ENCODE data around the gene THAP9.
"Not testable (repeated sequence)": the region's sequence is repeated elsewhere in the genome, so short reads cannot be mapped to it uniquely, and the experiment has no call there.

THAP9 gene

GRCh38 chr4:82893942-82894341, 6.6 kb upstream of the THAP9 start:
- no peak for DNase-seq

DNA sequence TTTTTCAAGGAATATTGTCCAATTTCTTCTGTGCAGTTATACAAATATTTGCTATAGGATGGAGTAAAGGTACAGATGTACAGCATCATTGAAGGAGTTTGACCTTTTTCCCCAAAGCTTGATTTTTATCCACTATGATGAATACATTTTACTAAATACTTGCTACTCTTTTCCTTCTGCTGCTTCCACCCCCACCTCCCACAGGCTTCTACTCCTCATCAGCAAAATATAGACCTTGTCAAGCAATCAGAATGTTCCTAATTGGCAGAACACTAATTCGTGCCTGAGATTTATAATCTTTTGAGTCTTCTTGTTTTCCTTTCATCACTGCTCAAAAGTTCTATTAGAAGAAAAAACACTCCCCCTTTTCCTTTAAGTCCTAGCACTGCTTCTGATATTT, 3.8 kb upstream of the THAP9 start:
- DNase-seq = no peak

- no peak for DNase-seq
These were observed 2.0 kb upstream of the THAP9 start for GRCh38 chr4:82898322-82899243.

- DNase-seq = no peak
These were observed 1.0 kb upstream of the THAP9 start for GRCh38 chr4:82899374-82900065.

DNA sequence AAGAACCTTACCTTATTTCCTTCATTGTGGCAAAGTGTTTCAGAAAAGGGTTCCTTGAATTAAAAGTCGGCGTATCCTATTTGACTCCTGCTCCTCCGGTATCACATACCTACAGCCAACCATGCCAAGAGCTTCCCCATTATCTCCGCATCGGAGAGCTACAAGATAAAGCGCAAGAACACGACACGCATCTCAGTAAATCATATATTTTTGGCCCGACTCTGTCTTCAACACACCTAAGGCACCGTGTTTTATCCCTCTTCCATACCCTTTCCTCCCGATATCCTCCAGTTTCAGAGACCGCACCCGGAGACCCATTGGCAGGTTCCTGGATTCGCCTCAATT, 497 bp upstream of the THAP9 start:
- DNase-seq = no peak

DNA sequence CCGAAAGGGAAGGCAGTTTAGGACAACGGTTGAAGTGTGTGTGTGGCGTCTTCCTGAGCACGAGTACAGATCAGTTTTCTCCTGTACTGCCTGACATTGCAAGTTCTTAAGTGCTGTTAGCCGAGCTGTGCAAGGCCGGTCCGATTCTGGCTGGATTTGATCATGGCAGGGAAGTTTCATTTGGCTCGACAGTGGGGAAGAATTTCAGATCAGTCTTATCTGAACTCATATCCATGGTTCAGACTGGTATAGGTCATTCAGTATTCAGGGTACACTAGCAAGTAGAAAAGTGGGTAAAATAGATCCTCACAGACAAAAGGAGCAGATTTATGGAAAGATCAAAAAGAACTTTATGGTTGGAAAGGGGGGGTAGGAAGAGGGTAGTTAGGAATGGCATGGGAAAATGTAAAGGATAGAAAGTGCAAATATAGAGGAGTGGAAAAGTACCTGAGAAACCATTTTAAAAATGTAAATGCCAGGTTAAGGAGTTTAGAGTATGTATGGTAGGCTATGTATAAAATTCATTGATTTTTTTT, 716 bp downstream of the THAP9 start:
- DNase-seq = no peak

DNA sequence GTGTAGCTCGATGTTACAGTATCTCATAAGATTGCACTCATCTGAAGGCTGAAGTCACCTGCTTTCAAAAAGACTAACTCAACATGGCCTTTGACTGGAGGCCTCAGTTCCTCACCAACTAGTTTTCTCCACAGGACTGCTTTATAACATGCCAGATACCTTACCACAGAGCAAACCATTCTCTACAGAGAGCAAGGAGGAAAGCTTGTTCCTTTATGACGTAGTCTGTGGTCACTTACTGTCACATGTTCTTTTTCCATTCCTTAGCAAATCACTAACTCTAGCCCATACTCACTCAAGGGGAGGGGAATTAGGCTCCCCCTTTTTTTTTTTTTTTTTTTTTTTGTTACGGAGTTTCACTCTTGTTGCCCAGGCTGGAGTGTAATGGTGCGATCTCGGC, 3.2 kb downstream of the THAP9 start:
- DNase-seq = no peak

DNA sequence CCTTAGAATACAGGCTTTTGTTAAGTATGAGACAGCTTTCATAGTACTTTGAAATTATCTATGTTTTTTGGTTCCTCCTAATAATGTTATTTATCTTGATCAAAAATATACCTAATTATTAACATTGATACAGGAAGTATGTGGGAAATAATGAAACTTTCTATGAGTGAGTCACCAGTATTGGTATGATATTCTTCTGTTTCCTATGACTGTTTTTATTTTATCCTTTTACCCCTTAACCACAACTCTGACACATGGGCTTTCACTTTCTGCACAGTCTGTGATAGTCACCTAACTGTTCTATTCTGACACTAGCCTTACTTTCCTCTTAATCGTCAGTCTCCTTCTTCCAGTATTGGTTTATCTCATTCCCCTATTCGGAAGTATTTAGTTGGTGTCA, 4.7 kb downstream of the THAP9 start:
- DNase-seq = no peak

DNA sequence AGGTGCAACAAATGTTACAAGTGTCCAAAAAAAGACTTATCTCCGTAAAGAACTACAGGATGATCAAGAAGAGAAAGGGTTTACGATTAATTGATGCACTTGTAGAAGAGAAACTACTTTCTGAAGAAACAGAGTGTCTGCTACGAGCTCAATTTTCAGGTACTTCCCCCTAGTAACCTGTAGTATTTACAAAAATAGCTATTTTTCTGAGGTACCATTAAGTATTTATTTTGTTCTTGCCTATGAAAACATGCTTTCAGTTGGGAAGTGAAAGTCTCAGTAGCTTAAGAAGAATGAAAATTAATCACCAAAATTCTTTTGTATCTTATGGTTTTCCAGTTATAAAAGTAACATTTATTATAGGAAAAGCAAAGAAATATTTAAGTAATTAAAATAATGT, 5.9 kb downstream of the THAP9 start:
- no peak for DNase-seq

- DNase-seq = no peak
These were observed 8.8 kb downstream of the THAP9 start for GRCh38 chr4:82909326-82909725.

DNA sequence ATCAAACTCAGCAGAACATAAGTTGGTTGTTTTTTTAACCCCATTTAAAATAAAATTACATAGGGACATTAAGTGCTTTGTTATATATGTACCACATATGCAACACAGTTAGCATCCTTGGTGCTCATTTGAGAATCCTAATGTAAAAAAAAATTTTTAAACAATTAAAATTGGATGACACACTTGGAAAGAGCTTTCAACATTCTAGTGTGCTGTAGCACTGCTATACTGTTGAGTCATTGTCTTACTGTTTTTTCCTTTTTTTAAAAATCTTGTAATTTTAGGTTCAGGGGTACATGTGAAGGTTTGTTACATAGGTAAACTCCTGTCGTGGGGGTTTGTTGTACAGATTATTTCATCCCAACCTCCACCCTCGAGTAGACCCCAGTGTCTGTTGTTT, 12.8 kb downstream of the THAP9 start:
- no peak for DNase-seq

DNA sequence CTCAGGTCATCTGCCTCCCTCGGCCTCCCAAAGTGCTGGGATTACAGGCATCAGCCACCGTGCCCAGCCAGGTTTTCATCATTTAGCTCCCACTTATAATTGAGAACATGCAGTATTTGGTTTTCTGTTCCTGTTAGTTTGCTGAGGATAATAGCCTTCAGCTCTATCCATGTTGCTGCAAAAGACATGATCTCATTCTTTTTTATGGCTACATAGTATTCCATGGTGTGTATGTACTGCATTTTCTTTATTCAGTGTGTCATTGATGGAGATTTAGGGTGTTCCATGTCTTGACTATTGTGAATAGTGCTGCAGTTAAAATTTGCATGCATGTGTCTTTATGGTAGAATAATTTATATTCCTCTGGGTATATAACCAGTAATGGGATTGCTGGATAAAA, 13.4 kb downstream of the THAP9 start:
- DNase-seq = not testable (repeated sequence)

GRCh38 chr4:82918091-82918490, 17.6 kb downstream of the THAP9 start:
- DNase-seq = no peak

DNA sequence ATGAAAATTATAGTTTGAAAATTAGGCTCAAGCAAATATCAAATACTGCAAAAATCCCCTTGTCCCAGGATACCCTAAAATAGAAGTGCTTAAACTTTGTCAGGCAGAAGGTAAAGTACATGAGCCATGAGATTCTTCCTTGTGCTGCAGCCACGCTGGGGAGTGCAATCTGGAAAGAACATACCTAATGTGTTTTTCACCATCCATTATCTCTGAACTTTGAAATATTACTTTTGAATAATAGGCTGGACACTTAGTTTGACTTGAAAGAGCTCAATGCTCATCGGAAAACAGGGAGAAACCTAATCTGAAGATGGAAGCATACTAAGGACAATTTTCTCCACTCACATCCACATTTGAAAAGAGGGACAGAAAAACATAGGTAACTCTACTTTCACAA, 18.9 kb downstream of the THAP9 start:
- DNase-seq = no peak

- no peak for DNase-seq
These were observed 21.3 kb downstream of the THAP9 start for GRCh38 chr4:82921795-82922194.

GRCh38 chr4:82930848-82931755, 30.6 kb downstream of the THAP9 start:
- no peak for DNase-seq

DNA sequence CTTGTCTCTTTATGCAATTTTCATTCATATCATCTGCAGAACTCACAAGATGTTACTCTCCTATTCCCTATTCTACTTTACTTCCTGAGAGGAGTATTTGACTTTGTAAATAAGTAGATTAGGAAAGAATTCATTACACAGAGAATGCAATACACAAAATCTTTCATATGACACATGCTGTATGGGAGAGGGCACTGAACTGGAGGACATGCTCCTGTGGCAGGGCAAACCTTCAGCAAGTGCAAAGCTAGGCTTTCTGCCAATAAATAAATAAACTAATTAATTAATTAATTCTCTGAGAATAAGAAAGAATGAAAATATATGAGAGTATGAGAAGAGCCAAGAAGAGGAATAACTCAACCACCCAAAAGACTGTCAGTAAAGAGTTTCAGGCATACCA, 33.9 kb downstream of the THAP9 start:
- no peak for DNase-seq

GRCh38 chr4:82939414-82939813, 38.9 kb downstream of the THAP9 start:
- DNase-seq = no peak

DNA sequence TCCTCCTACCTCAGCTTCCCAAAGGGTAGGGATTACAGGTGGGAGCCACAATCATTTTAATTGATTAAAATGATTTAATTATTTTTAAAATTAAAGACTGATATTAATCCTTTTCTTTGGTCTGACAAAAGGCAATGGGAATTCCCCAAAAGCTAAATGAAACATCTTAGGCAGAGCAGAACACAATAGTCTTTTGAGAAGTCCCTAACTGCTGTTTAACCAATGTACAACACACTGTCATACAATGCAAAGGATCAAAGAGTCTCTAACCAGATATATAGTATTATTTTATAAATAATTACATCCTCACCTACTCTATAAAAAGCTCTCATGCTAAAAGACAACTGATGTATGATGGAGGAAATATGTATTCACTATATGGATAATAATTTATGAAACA, 47.0 kb downstream of the THAP9 start:
- no peak for DNase-seq

DNA sequence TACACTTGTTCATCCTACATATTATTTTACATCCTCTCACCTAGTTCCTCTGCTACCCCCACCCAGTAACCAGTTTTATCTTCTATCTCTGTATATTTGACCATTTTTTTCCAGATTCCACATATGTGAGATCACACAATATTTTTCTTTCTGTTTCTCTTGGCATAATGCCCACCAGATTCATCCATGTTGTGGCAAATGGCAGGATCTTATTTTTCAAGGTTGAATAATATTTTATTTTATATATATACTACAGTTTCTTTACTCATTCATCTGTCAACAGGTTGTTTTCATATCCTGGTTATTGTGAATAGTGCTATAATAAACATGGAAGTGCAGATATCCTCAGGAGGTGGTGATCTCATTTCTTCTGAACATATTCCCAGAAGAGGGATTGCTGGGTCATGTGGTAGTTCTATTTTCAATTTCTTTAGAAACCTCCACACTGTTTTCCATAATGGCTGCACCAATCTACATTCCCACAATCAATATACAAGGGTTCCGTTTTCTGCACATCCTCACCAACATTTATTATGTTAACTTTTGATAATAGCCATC, 48.2 kb downstream of the THAP9 start:
- no peak for DNase-seq

DNA sequence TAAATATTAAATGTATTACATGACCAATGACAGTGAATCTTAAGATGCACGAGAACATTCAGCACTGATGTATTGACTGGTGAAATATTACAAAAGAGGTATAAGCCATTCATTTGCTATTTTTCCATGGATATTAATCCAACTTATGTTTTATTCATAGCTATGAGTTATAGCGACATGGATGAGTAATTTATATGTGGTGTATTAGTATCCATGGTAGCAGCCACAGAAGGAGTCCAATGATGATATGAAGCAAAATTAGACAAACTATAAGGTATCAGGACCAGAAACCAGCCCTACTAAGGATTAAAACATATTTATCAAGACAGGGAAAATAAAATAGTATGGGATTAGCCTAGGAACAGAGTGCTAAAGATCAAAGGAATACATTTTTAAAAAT, 50.7 kb downstream of the THAP9 start:
- DNase-seq = no peak

- no peak for DNase-seq
These were observed 53.7 kb downstream of the THAP9 start for GRCh38 chr4:82954212-82954611.

GRCh38 chr4:82957045-82957444, 56.5 kb downstream of the THAP9 start:
- DNase-seq = no peak
